GM12878 (cell line): Measurements from ENCODE around the gene IRF8. TPM values are rescaled to one million over a fixed set of nuclear protein-coding genes. Genes with fewer than 3 reads are reported as not detected.

Experiments
- BRCA1 ChIP-seq: IDR thresholded peaks from 2 replicates; pipeline ENCODE4 v1.6.1; 2011; ENCODE audit warnings: low read depth, low read length, improper control_type of control experiment
- CBX3 ChIP-seq: fragments of 200-600 bp; sonication (generic); IDR thresholded peaks from 2 replicates; pipeline ENCODE4 v1.6.1; 2016; ENCODE audit warnings: low read depth, borderline replicate concordance
- ETV6 ChIP-seq, 2 experiments: fragments of 450-650 bp in 1 of 2; IDR thresholded peaks in 1 of 2; conservative IDR thresholded peaks in 1 of 2; 2 replicates each; pipeline ENCODE4 v1.6.1; 2014; ENCODE audit warnings: antibody characterized with exemption in 1 of 2, borderline replicate concordance in 1 of 2, low read depth in 1 of 2, mild to moderate bottlenecking in 1 of 2, moderate library complexity in 1 of 2
- GATAD2B ChIP-seq: fragments of 450-650 bp; conservative IDR thresholded peaks from 2 replicates; pipeline ENCODE4 v1.6.1; 2017; ENCODE audit warnings: low read depth, mild to moderate bottlenecking, moderate library complexity
- HCFC1 ChIP-seq: fragments of 150-350 bp; IDR thresholded peaks from 2 replicates; pipeline ENCODE4 v1.6.1; 2014; ENCODE audit warnings: low read length
- MEF2A ChIP-seq: IDR thresholded peaks from 2 replicates; pipeline ENCODE4 v1.6.1; 2011; ENCODE audit warnings: low read depth, mild to moderate bottlenecking, low read length, moderate library complexity; ENCODE audit not compliant: insufficient read depth
- MEF2B ChIP-seq: fragments of 450-650 bp; IDR thresholded peaks from 2 replicates; pipeline ENCODE4 v1.6.1; 2018; ENCODE audit warnings: mild to moderate bottlenecking, moderate library complexity; ENCODE audit not compliant: partially characterized antibody, poor library complexity, severe bottlenecking
- MLLT1 ChIP-seq: fragments of 450-650 bp; IDR thresholded peaks from 2 replicates; pipeline ENCODE4 v1.6.1; 2016; ENCODE audit warnings: mild to moderate bottlenecking
- NBN ChIP-seq: fragments of 450-650 bp; IDR thresholded peaks from 2 replicates; pipeline ENCODE4 v1.6.1; 2016
- NFXL1 ChIP-seq: fragments of 450-650 bp; IDR thresholded peaks from 2 replicates; pipeline ENCODE4 v1.6.1; 2017; ENCODE audit warnings: antibody characterized with exemption, mild to moderate bottlenecking, borderline replicate concordance
- NR2C2 ChIP-seq: IDR thresholded peaks from 2 replicates; pipeline ENCODE4 v1.6.1; 2011; ENCODE audit warnings: borderline replicate concordance, low read depth; ENCODE audit not compliant: control insufficient read depth, insufficient read length
- PAX8 ChIP-seq: fragments of 450-650 bp; IDR thresholded peaks from 2 replicates; pipeline ENCODE4 v1.6.1; 2017; ENCODE audit warnings: mild to moderate bottlenecking, moderate library complexity
- POU2F2 ChIP-seq: IDR thresholded peaks from 3 replicates; pipeline ENCODE4 v1.6.1; 2011; ENCODE audit warnings: low read depth, mild to moderate bottlenecking, low read length, borderline replicate concordance
- RAD51 ChIP-seq: fragments of 450-650 bp; IDR thresholded peaks from 2 replicates; pipeline ENCODE4 v1.6.1; 2016; ENCODE audit warnings: moderate library complexity, mild to moderate bottlenecking, inconsistent platforms
- SRF ChIP-seq, 2 experiments: IDR thresholded peaks; 2 replicates each; pipeline ENCODE4 v1.6.1; 2011; ENCODE audit warnings: low read depth in 2 of 2, low read length in 2 of 2, mild to moderate bottlenecking in 1 of 2, moderate library complexity in 1 of 2
- STAT3 ChIP-seq: IDR thresholded peaks from 2 replicates; pipeline ENCODE4 v1.6.1; 2011; ENCODE audit warnings: low read depth, low read length, improper control_type of control experiment
- SUPT20H ChIP-seq: IDR thresholded peaks from 2 replicates; pipeline ENCODE4 v1.6.1; 2011; ENCODE audit warnings: low read depth, mild to moderate bottlenecking, low read length, moderate library complexity, borderline replicate concordance; ENCODE audit not compliant: control insufficient read depth
- ZNF24 ChIP-seq: fragments of 450-650 bp; IDR thresholded peaks from 2 replicates; pipeline ENCODE4 v1.6.1; 2017; ENCODE audit warnings: antibody characterized with exemption, mild to moderate bottlenecking
- ZNF274 ChIP-seq: IDR thresholded peaks from one replicate; pipeline ENCODE4 v1.8.0; 2011; ENCODE audit not compliant: insufficient read length, insufficient read depth
- ZNF622 ChIP-seq: fragments of 450-650 bp; IDR thresholded peaks from 2 replicates; pipeline ENCODE4 v1.6.1; 2017; ENCODE audit warnings: mild to moderate bottlenecking, inconsistent platforms
- polyA plus RNA-seq, 11 experiments: library from polyadenylated mRNA; depleted of rRNA in 4 of 11; unstranded in 6 of 11; stranded (reverse) in 5 of 11; fragments of >200 nt; fragmentation: Nextera tagmentation in 4 of 11; fragmentation: Illumina TruSeq in 1 of 11; extraction: Ambion mirVana in 4 of 11; extraction: Trizol in 1 of 11; gene quantifications; 1 replicate in 1 of 11; 2 replicates in 10 of 11; pipeline versions ENCODE4 v1.2.1 to v1.2.3, GENCODE V29; 2011 to 2016; ENCODE audit warnings: inconsistent platforms in 2 of 11, missing spikeins in 2 of 11, low read depth in 1 of 11
- total RNA-seq, 4 experiments: library from RNA; depleted of rRNA in 3 of 4; stranded (reverse); fragments of >200 nt in 3 of 4; fragmentation: Illumina TruSeq in 1 of 4; extraction: Trizol in 1 of 4; gene quantifications; 2 replicates each; pipeline versions ENCODE4 v1.2.1 to v1.2.3, GENCODE V29; 2013 to 2021
- TF ChIP-seq, protein P1 (sequence below): IDR thresholded peaks from 2 replicates; pipeline ENCODE4 v1.6.1; 2012; ENCODE audit warnings: low read depth, low read length, improper control_type of control experiment
- TF ChIP-seq, protein P2 (sequence below): fragments of 450-650 bp; IDR thresholded peaks from 2 replicates; pipeline ENCODE4 v1.6.1; 2017; ENCODE audit warnings: borderline replicate concordance
- TF ChIP-seq, protein P3 (sequence below): fragments of 450-650 bp; IDR thresholded peaks from 2 replicates; pipeline ENCODE4 v1.6.1; 2017; ENCODE audit warnings: mild to moderate bottlenecking, moderate library complexity

Gene IRF8
- total and polyA plus RNA-seq, 10 of the 15 experiments (the other 5 are each of a cell fraction or from before 2014, with no cell fraction given): 17.1 to 237 (median 172) TPM

DNA sequence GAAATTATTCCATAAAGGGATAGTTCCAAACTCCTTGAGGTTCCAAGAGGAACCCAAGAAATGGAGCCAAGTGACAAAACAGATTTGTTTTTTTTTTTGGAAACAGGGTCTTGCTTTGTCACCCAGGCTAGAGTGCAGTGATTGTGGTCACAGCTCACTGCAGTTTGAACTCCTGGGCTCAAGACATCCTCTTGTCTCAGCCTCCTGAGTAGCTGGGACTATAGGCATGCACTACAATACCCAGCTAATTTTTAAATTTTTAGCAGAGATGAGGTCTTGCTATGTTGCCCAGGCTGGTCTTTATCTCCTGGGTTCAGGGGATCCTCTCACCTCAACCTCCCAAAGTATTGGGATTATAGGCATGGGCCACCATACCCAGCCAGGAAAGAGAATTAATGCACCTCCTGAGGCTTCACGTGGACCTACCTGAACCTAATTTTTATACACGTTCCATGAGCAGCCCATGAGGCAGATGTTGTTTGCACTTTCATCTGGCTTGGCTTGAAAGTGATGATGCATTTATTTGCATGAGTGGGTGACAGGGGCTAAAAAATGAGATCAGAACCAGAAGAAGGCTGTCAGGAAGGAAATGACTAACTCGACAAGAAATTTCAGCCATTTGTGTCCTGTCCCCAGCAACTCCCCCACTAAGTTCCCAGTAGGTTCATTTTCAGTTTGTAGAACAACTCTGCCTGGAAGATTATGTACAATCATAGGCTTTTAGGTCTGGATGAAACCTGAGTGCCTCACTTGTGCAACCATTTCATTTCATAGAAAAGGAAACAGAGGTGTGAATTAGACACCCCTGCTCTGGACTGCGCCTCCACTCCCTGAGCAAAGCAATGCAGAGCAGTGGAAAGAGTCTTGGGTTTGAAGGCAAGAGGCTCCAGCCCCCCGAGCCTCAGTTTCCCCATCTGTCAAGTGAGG is 10.3 kb upstream of the IRF8 start (continued):
- TF ChIP-seq BRCA1 (no peak), NFXL1 (no peak), HCFC1 (no peak; the same call in 1 of the 2 replicates), RAD51 (peak; percentile 34; the same call in 1 of the 2 replicates), POU2F2 (peak; percentile 99), NR2C2 (no peak), GATAD2B (no peak), SUPT20H (no peak), NBN (peak; percentile 84), MEF2B (peak; percentile 64), ETV6 (conservative IDR thresholded peaks at IDR 0.05 in 1 of 2, IDR thresholded peaks at IDR 0.05 in 1 of 2; ENCODE audit: borderline replicate concordance in 1 of 2, low read depth in 1 of 2) (peak in 1 of 2 experiments; percentile 98; a peak in 2 of 4 replicates), SRF (IDR thresholded peaks at IDR 0.05; ENCODE audit: low read depth in 2 of 2, low read length in 2 of 2) (0 out of 4 replicates have a peak, but pooled peaks of 1 of the 2 experiments have one; percentile 14), MLLT1 (peak; percentile 44), STAT3 (no peak), CBX3 (no peak), PAX8 (no peak), MEF2A (peak; percentile 71), ZNF24 (peak; percentile 26; the same call in 1 of the 2 replicates), ZNF622 (no peak), ZNF274 (no peak)
- TF ChIP-seq, protein P1, sequence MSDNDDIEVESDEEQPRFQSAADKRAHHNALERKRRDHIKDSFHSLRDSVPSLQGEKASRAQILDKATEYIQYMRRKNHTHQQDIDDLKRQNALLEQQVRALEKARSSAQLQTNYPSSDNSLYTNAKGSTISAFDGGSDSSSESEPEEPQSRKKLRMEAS: no peak
- TF ChIP-seq, protein P2, sequence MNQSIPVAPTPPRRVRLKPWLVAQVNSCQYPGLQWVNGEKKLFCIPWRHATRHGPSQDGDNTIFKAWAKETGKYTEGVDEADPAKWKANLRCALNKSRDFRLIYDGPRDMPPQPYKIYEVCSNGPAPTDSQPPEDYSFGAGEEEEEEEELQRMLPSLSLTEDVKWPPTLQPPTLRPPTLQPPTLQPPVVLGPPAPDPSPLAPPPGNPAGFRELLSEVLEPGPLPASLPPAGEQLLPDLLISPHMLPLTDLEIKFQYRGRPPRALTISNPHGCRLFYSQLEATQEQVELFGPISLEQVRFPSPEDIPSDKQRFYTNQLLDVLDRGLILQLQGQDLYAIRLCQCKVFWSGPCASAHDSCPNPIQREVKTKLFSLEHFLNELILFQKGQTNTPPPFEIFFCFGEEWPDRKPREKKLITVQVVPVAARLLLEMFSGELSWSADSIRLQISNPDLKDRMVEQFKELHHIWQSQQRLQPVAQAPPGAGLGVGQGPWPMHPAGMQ: no peak
- TF ChIP-seq, protein P3, sequence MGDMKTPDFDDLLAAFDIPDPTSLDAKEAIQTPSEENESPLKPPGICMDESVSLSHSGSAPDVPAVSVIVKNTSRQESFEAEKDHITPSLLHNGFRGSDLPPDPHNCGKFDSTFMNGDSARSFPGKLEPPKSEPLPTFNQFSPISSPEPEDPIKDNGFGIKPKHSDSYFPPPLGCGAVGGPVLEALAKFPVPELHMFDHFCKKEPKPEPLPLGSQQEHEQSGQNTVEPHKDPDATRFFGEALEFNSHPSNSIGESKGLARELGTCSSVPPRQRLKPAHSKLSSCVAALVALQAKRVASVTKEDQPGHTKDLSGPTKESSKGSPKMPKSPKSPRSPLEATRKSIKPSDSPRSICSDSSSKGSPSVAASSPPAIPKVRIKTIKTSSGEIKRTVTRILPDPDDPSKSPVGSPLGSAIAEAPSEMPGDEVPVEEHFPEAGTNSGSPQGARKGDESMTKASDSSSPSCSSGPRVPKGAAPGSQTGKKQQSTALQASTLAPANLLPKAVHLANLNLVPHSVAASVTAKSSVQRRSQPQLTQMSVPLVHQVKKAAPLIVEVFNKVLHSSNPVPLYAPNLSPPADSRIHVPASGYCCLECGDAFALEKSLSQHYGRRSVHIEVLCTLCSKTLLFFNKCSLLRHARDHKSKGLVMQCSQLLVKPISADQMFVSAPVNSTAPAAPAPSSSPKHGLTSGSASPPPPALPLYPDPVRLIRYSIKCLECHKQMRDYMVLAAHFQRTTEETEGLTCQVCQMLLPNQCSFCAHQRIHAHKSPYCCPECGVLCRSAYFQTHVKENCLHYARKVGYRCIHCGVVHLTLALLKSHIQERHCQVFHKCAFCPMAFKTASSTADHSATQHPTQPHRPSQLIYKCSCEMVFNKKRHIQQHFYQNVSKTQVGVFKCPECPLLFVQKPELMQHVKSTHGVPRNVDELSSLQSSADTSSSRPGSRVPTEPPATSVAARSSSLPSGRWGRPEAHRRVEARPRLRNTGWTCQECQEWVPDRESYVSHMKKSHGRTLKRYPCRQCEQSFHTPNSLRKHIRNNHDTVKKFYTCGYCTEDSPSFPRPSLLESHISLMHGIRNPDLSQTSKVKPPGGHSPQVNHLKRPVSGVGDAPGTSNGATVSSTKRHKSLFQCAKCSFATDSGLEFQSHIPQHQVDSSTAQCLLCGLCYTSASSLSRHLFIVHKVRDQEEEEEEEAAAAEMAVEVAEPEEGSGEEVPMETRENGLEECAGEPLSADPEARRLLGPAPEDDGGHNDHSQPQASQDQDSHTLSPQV: no peak
